GM21529 (cell line): ENCODE results near the gene PACRG.

Experiments
- ATAC-seq: cut with Tn5 transposase; IDR thresholded peaks from one replicate; pipeline ENCODE4 v1.9.1; 2021; ENCODE audit not compliant: unreplicated experiment

PACRG gene

GRCh38 chr6:162862462-162862861 is 134.7 kb downstream of the PACRG start:
- no peak for ATAC-seq

GRCh38 chr6:162862941-162863340 is 135.2 kb downstream of the PACRG start:
- ATAC-seq: no peak

GRCh38 chr6:162863821-162864220 is 136.0 kb downstream of the PACRG start:
- no peak for ATAC-seq

GRCh38 chr6:162864911-162865310 is 137.1 kb downstream of the PACRG start:
- ATAC-seq: no peak

GRCh38 chr6:162866656-162867055 is 138.9 kb downstream of the PACRG start:
- no peak for ATAC-seq

GRCh38 chr6:162868397-162868796 is 140.6 kb downstream of the PACRG start:
- no peak for ATAC-seq

GRCh38 chr6:162871966-162872365 is 144.2 kb downstream of the PACRG start:
- no peak for ATAC-seq

GRCh38 chr6:162873537-162873936 is 145.8 kb downstream of the PACRG start:
- ATAC-seq: no peak

- no peak for ATAC-seq
Observed at GRCh38 chr6:162875070-162875469, 147.3 kb downstream of the PACRG start.

GRCh38 chr6:162882801-162883481 is 155.2 kb downstream of the PACRG start:
- ATAC-seq: no peak

- ATAC-seq: no peak
Observed at GRCh38 chr6:162887981-162888689, 160.4 kb downstream of the PACRG start.

- no peak for ATAC-seq
Observed at GRCh38 chr6:162889303-162889702, 161.5 kb downstream of the PACRG start.

- no peak for ATAC-seq
Observed at GRCh38 chr6:162898011-162898410, 170.2 kb downstream of the PACRG start.

- ATAC-seq: no peak
Observed at GRCh38 chr6:162899148-162899547, 171.4 kb downstream of the PACRG start.

GRCh38 chr6:162900503-162900902 is 172.7 kb downstream of the PACRG start:
- ATAC-seq: no peak

GRCh38 chr6:162904069-162904663 is 176.4 kb downstream of the PACRG start:
- ATAC-seq: no peak

GRCh38 chr6:162906479-162906878 is 178.7 kb downstream of the PACRG start:
- ATAC-seq: no peak

GRCh38 chr6:162907876-162908481 is 180.2 kb downstream of the PACRG start:
- no peak for ATAC-seq

- no peak for ATAC-seq
Observed at GRCh38 chr6:162913206-162913605, 185.4 kb downstream of the PACRG start.

GRCh38 chr6:162917506-162917905 is 189.7 kb downstream of the PACRG start:
- ATAC-seq: no peak

- no peak for ATAC-seq
Observed at GRCh38 chr6:162921062-162921461, 193.3 kb downstream of the PACRG start.

- no peak for ATAC-seq
Observed at GRCh38 chr6:162921510-162922040, 193.8 kb downstream of the PACRG start.
